GM21515 (cell line): ENCODE measurements around the gene CRISP2.

Experiments used
- ATAC-seq: cut with Tn5 transposase; IDR thresholded peaks from one replicate; pipeline ENCODE4 v1.9.1; 2021; ENCODE audit not compliant: unreplicated experiment

Gene CRISP2

DNA sequence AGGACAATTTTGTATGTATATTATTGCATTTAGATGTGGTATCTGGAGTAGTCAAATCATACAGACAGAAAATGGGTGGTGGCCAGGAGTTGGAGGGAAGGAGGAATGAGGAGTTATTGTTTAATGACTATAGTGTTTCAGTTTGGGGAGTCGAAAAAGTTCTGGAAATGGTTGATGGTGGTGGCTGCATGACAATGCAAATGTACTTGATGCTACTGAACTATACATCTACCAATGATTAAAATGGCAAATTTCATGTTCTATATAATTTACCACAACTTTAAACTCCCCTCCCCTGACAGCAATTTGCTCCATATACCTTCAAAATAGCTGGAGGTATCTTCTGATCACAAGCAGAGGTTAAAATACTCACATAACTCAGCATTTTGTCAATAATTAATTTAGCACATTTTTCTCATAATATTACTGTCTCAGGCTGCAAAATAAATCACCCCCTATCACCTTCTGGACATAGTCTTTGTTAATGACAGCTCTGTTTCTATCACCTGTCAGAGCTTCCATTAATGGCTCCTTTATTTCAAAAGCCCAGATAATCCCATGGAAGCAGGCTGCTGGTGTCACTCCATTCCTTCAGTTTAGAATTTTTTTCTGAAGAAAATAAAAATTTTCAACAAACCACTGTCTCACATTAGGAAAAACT is 51.0 kb downstream of the CRISP2 start:
- no peak for ATAC-seq

DNA sequence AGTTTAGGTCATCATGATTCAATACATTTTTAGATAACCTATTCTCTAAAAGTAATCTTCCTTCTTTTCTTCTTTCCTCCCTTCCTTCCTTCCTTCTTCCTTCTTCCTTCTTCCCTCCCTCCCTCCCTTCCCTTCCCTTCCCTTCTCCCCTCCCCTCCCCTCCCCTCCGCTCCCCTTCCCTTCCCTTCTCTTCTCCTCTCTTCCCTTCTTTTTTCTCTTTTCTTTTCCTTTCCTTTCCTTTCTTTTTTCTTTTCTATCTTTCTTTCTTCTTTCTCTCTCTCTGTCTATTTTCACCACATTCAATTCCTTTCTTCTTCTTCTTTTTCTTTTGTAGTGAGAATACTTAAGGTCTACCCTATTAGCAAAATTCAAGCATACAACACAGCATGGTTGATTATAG is 59.4 kb downstream of the CRISP2 start:
- ATAC-seq, result no peak

GRCh38 chr6:49653438-49653837 is 59.9 kb downstream of the CRISP2 start:
- ATAC-seq, result no peak

DNA sequence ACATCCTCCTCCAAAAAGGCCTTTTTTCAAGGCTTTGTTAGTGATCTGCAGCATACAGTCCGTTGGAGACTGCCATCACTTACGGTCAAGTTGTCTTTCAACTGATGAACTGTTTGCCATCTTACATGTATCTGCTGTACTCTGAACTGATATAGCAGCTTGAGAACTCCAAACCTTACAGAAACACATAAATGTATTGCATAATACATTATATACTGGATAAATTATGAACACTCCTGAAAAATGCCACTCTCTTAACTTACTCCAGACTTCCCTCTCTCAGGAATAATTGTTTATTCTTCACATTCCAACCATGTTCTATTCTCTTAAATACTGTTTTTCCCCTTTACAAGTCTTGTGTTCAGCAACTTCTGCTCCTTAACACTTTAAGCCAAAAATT is 62.1 kb downstream of the CRISP2 start:
- ATAC-seq, result no peak

- ATAC-seq, result no peak
Observed at GRCh38 chr6:49649988-49650387, 63.4 kb downstream of the CRISP2 start.

DNA sequence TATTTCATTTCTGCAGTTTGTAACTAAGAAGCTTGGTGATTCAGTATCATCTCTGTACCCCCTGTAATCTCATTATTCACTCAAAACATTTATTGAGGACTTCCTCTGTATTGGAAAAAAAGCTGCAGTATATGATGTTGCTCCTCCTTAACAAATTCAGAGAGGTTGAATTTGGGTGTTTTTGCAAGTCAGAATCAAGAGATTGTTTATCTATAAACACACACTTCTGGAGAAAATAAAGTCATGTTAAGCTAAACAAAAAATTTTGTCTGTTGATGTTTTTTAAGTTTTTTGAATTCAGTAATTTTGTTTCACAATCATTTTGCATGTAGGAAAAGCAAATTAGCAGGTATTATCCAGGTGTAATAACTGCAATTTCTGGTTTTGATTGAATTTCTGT is 65.3 kb downstream of the CRISP2 start:
- ATAC-seq, result no peak

GRCh38 chr6:49647476-49647875 is 65.9 kb downstream of the CRISP2 start:
- no peak for ATAC-seq

GRCh38 chr6:49646942-49647341 is 66.4 kb downstream of the CRISP2 start:
- ATAC-seq, result no peak

DNA sequence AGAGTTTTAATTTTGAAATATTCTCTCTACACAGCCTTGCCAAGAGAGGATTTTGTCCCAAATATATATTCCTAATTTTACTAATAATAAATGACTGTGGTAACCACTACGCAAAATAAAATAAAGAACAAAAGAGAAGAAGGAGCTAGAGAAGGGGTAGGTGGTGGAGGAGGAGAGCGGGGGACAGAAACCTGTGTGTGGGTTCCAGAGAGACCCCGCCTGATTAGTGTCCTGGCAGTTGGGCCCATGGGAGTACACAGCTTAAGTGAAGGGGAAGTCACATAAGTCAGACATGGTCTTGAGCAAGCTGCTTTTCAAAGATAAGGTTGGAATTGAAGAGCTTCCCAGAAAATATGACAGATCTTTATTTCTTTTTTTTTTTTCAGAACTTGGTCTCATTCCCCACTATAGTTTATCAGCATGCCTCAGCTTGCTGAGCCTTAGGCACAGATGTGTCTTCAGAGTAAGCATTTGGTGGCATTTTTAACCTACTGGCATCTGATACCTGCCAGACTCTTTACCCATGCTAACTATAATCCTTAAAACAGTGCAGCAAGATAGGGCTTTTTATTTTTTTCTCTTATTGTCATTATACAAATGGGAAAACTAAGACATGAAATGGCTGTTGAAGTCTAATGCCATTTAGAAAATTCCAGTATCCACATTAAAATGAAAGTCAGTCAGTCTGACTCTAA is 67.1 kb downstream of the CRISP2 start:
- no peak for ATAC-seq

DNA sequence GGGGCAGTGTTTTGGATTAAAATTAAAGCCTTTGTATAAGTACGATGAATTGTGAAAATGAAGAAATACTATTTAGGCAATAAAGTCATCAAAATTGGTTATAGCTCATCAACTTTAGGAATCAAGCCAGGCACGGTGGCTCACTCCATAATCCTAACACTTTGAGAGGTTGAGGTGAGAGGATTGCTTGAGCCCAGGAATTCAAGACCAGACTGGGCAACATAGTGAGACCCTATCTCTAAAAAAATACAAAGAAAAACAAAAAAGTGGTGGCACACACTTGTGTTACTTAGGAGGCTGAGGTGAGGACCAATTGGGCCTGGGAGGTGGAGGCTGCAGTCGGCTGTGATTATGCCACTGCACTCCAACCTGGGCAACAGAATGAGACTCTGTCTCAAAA is 68.2 kb downstream of the CRISP2 start:
- no peak for ATAC-seq
